Caco-2 (cell line): ENCODE data around the gene SLCO6A1. TPM values are rescaled to one million over a fixed set of nuclear protein-coding genes. Genes with fewer than 3 reads are reported as not detected.

Experiments
- BruUV-seq: library from RNA; stranded (reverse); fragments of 400-500 nt; replicated peaks from 2 replicates; lab custom pipeline; 2021; lab: Mats Ljungman, UMichigan
- CTCF ChIA-PET: fragments of 300-600 bp; sonication (Branson Sonifier 250); formaldehyde crosslinking; loops from one replicate; lab custom pipeline; 2022; ENCODE audit warnings: antibody characterized with exemption; lab: Charles Lee
- POLR2A ChIA-PET: fragments of 300-600 bp; sonication (Branson Sonifier 250); formaldehyde crosslinking; loops from one replicate; lab custom pipeline; 2022; ENCODE audit warnings: antibody characterized with exemption; lab: Charles Lee
- DNase-seq, 2 experiments: peaks; one replicate each; pipeline versions ENCODE4 v3.0.0 to v3.0.0-alpha.2; 2020 to 2022
- H3K27me3 ChIP-seq: replicated peaks from 2 replicates; pipeline ENCODE4 v1.6.0; 2011; ENCODE audit warnings: low read length; ENCODE audit not compliant: control insufficient read depth, insufficient read depth
- H3K36me3 ChIP-seq: 2 replicates; pipeline ENCODE4 v1.5.1; 2011; ENCODE audit warnings: low read length; ENCODE audit not compliant: control insufficient read depth, insufficient read depth
- H3K4me1 ChIP-seq: fragments of 250-450 bp; sonication (Bioruptor Pico); 2 replicates; pipeline ENCODE4 v1.5.1; 2020; ENCODE audit warnings: mild to moderate bottlenecking
- H3K4me3 ChIP-seq: 2 replicates; pipeline ENCODE4 v1.5.1; 2011; ENCODE audit warnings: low read depth, mild to moderate bottlenecking, control low read depth, low read length
- H3K9me3 ChIP-seq: fragments of 250-450 bp; sonication (Bioruptor Pico); 2 replicates; pipeline ENCODE4 v1.5.1; 2020; ENCODE audit warnings: mild to moderate bottlenecking, moderate library complexity
- H3K27ac Mint-ChIP-seq: one replicate; pipeline ENCODE4 v1.8.0; 2022; ENCODE audit warnings: mixed read lengths; ENCODE audit not compliant: unreplicated experiment
- H3K27me3 Mint-ChIP-seq: one replicate; pipeline ENCODE4 v1.8.0; 2022; ENCODE audit warnings: mixed read lengths; ENCODE audit not compliant: insufficient read depth, unreplicated experiment
- H3K36me3 Mint-ChIP-seq: one replicate; pipeline ENCODE4 v1.8.0; 2022; ENCODE audit warnings: mild to moderate bottlenecking, mixed read lengths; ENCODE audit not compliant: insufficient read depth, unreplicated experiment
- H3K4me1 Mint-ChIP-seq: one replicate; pipeline ENCODE4 v1.8.0; 2022; ENCODE audit warnings: low read depth, mixed read lengths; ENCODE audit not compliant: unreplicated experiment
- H3K4me3 Mint-ChIP-seq: one replicate; pipeline ENCODE4 v1.8.0; 2022; ENCODE audit warnings: mild to moderate bottlenecking, moderate library complexity, mixed read lengths; ENCODE audit not compliant: unreplicated experiment
- H3K9me3 Mint-ChIP-seq: one replicate; pipeline ENCODE4 v1.8.0; 2022; ENCODE audit warnings: mixed read lengths; ENCODE audit not compliant: unreplicated experiment
- CTCF ChIP-seq, 2 experiments: fragments of 200-600 bp in 1 of 2; IDR thresholded peaks; 1 replicate in 1 of 2; 2 replicates in 1 of 2; pipeline versions ENCODE4 v1.5.1 to v1.8.0; 2011 to 2022; ENCODE audit warnings: antibody characterized with exemption in 1 of 2, control low read depth in 1 of 2, inconsistent platforms in 1 of 2, low read depth in 1 of 2, low read length in 1 of 2, mild to moderate bottlenecking in 1 of 2, moderate library complexity in 1 of 2; ENCODE audit not compliant: insufficient read depth in 1 of 2, severe bottlenecking in 1 of 2, unreplicated experiment in 1 of 2
- intact Hi-C: fragments of 100-400 bp; cut with micrococcal nuclease; formaldehyde crosslinking; loops from one replicate; pipeline ENCODE4 v1.10.0; 2022; ENCODE audit not compliant: unreplicated experiment
- total RNA-seq: library from RNA; stranded (reverse); gene quantifications from 2 replicates; pipeline ENCODE4 v1.2.3, GENCODE V29; 2022

The SLCO6A1 gene
- total RNA-seq, 1 experiment from 2014 or later = not detected

GRCh38 chr5:102451082-102451481, 47.7 kb downstream of the SLCO6A1 start:
- DNase-seq = no peak
- H3K36me3 ChIP-seq = no peaks in the 10 kb centered on the region
- Mint-ChIP-seq H3K27ac (no peak overlapping the region), H3K4me1 (no peaks in the 10 kb centered on the region), H3K36me3 (no peaks in the 10 kb centered on the region), H3K27me3 (peaks cover 5% of the 10 kb centered on the region), H3K9me3 (no peaks in the 10 kb centered on the region), H3K4me3 (no peak overlapping the region)
- ChIA-PET POLR2A (no interaction called here), CTCF (interaction anchor here (0.6 kb wide), 1 partner anchor 43 kb away, joined by 4 read pairs; no protein-coding TSS in a partner anchor)
- H3K27me3 ChIP-seq = no peaks in the 10 kb centered on the region
- no peak overlapping the region for H3K4me3 ChIP-seq
- no peaks in the 10 kb centered on the region for H3K9me3 ChIP-seq
- no peaks in the 10 kb centered on the region for H3K4me1 ChIP-seq
- no TSS peak for BruUV-seq
- TF ChIP-seq CTCF (IDR thresholded peaks at IDR 0.05; ENCODE audit: insufficient read depth in 1 of 2, low read depth in 1 of 2, low read length in 1 of 2, severe bottlenecking in 1 of 2, unreplicated experiment in 1 of 2) = no peak
- intact Hi-C loops = loop anchor here (5.0 kb wide), 1 partner anchor 111 kb away; no protein-coding TSS in a partner anchor

DNA sequence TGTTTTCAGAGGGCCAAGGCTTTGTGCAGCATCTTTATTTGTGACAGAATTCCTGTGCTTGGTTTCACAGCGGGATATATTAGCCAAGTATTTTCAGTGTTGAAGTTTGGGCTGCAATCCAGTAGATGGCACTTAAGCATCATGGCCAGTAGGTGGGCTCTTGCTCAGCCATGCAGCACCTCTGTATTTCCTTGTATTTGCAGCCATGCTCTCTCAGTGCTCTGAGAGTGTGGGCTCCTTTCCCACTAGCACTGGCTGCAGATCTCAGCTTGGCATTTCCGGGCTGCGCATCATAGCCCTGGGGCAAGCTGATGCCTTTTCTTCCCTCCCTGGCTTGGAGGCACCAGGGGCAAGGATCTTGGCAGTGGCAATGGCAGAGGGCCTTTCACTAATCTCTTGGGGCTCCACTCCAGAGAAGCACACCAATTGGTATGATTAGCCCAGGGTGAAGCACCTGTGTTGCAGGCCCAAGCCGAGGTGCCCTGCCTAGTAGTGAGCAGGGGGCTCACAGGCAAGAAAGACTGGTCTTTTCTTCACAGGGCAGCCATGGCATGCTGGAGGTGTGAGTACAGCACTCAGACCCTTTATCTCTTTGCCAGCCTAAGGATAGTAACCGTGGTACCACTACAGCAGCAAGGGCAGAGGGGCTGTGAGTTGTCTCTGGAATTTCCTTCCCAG, 48.3 kb downstream of the SLCO6A1 start:
- CTCF ChIA-PET = no interaction called here
- Histone ChIP-seq H3K4me3 (no peak overlapping the region), H3K36me3 (no peaks in the 10 kb centered on the region), H3K27me3 (no peaks in the 10 kb centered on the region), H3K9me3 (no peaks in the 10 kb centered on the region), H3K4me1 (no peaks in the 10 kb centered on the region)
- H3K9me3 Mint-ChIP-seq = no peaks in the 10 kb centered on the region
- intact Hi-C loops = loop anchor here (1.0 to 5.0 kb wide), 2 partner anchors 95 to 112 kb away; no protein-coding TSS in a partner anchor
- no peak overlapping the region for H3K27ac Mint-ChIP-seq
- no peaks in the 10 kb centered on the region for H3K36me3 Mint-ChIP-seq
- peaks cover 5% of the 10 kb centered on the region for H3K27me3 Mint-ChIP-seq
- POLR2A ChIA-PET = no interaction called here
- DNase-seq = peak in 1 of 2 experiments; percentile 7
- TF ChIP-seq CTCF (IDR thresholded peaks at IDR 0.05; ENCODE audit: insufficient read depth in 1 of 2, low read depth in 1 of 2, low read length in 1 of 2, severe bottlenecking in 1 of 2, unreplicated experiment in 1 of 2) = peak in 1 of 2 experiments; percentile 14
- no TSS peak for BruUV-seq
- H3K4me3 Mint-ChIP-seq = no peak overlapping the region
- no peaks in the 10 kb centered on the region for H3K4me1 Mint-ChIP-seq

- no peak for TF ChIP-seq CTCF (IDR thresholded peaks at IDR 0.05; ENCODE audit: insufficient read depth in 1 of 2, low read depth in 1 of 2, low read length in 1 of 2, severe bottlenecking in 1 of 2, unreplicated experiment in 1 of 2)
- CTCF ChIA-PET = no interaction called here
- H3K27me3 ChIP-seq = no peaks in the 10 kb centered on the region
- Mint-ChIP-seq H3K9me3 (no peaks in the 10 kb centered on the region), H3K36me3 (no peaks in the 10 kb centered on the region), H3K27ac (no peak overlapping the region), H3K27me3 (no peaks in the 10 kb centered on the region), H3K4me1 (no peaks in the 10 kb centered on the region), H3K4me3 (no peak overlapping the region)
- no peak for DNase-seq
- intact Hi-C loops = no loop called here
- no peaks in the 10 kb centered on the region for H3K36me3 ChIP-seq
- POLR2A ChIA-PET = no interaction called here
- no peak overlapping the region for H3K4me3 ChIP-seq
- BruUV-seq = no TSS peak
- no peaks in the 10 kb centered on the region for H3K4me1 ChIP-seq
- H3K9me3 ChIP-seq = no peaks in the 10 kb centered on the region
Observed at GRCh38 chr5:102433473-102433872, 65.3 kb downstream of the SLCO6A1 start.
